Retinal pigment epithelial cell (primary cell): Measurements from ENCODE around the gene DCST1.
"Not testable (repeated sequence)": the region's sequence is repeated elsewhere in the genome, so short reads cannot be mapped to it uniquely, and the experiment has no call there.

Source experiments
- DNase-seq: peaks from one replicate; pipeline ENCODE4 v3.0.0-alpha.2; 2010; ENCODE audit warnings: low read depth
- H3K4me3 ChIP-seq: 2 replicates; pipeline ENCODE4 v1.5.1; 2011; ENCODE audit warnings: mild to moderate bottlenecking, low read length, control low read depth, moderate library complexity
- CTCF ChIP-seq: conservative IDR thresholded peaks from 2 replicates; pipeline ENCODE4 v1.5.1; 2011; ENCODE audit warnings: low read depth, low read length, control low read depth, inconsistent platforms

Gene DCST1

GRCh38 chr1:155033524-155033923 lies at the start of gene DCST1, which contains the start of gene DCST2:
DCST1 (plus strand) TSS chr1:155033824; CDS start chr1:155034037, 213 bp downstream.
DCST2 (minus strand) TSS chr1:155033781; CDS start chr1:155033701, 80 bp downstream.
- no peak for DNase-seq
- TF ChIP-seq CTCF, result no peak
- H3K4me3 ChIP-seq, result no peak within 1 kb of the TSS

- not testable (repeated sequence) for DNase-seq, H3K4me3 ChIP-seq
Observed at GRCh38 chr1:154986736-154987135, 46.9 kb upstream of the DCST1 start.

GRCh38 chr1:154987326-154987725 lies 46.3 kb upstream of the DCST1 start:
- no peak for DNase-seq
- no peak overlapping the region for H3K4me3 ChIP-seq
- TF ChIP-seq CTCF, result no peak

GRCh38 chr1:154988058-154988954 lies 45.3 kb upstream of the DCST1 start:
- H3K4me3 ChIP-seq, result no peak overlapping the region
- no peak for TF ChIP-seq CTCF
- DNase-seq, result no peak

GRCh38 chr1:154989195-154989860 lies 44.3 kb upstream of the DCST1 start:
- TF ChIP-seq CTCF, result no peak
- no peak for DNase-seq
- no peak overlapping the region for H3K4me3 ChIP-seq

- no peak for TF ChIP-seq CTCF
- no peak overlapping the region for H3K4me3 ChIP-seq
Observed at GRCh38 chr1:154990276-154990675, 43.3 kb upstream of the DCST1 start.

GRCh38 chr1:154992721-154993571 lies 40.7 kb upstream of the DCST1 start:
- TF ChIP-seq CTCF, result peak; percentile 35
- no peak for DNase-seq
- H3K4me3 ChIP-seq, result no peak overlapping the region

More at GRCh38 chr1:154990276-154990675, 43.3 kb upstream of the DCST1 start:
- DNase-seq, result no peak
